ENCODE measurements around the gene TLK2.
A peak's percentile ranks its signal among the peaks of the same experiment; 100 is the strongest.
"Not testable (repeated sequence)": the region's sequence is repeated elsewhere in the genome, so short reads cannot be mapped to it uniquely, and the experiment has no call there.

TLK2 gene

GRCh38 chr17:62456016-62456415 lies 22.6 kb upstream of the TLK2 start (continued):
- no peak for TF ChIP-seq PATZ1 (CRISPR knock-in tag; IDR thresholded peaks at IDR 0.05; ENCODE audit: borderline replicate concordance)
- no peak for TF ChIP-seq ARNTL (CRISPR knock-in tag; IDR thresholded peaks at IDR 0.05; ENCODE audit: borderline replicate concordance, low read depth)
- no peak for TF ChIP-seq ZNF70 (CRISPR knock-in tag; IDR thresholded peaks at IDR 0.05)
- no peak for TF ChIP-seq GLIS3 (CRISPR knock-in tag; IDR thresholded peaks at IDR 0.05)
- TF ChIP-seq OSR1 (CRISPR knock-in tag; IDR thresholded peaks at IDR 0.05) = no peak
- no peak for TF ChIP-seq ISL1 (CRISPR knock-in tag; IDR thresholded peaks at IDR 0.05)
- no peak for TF ChIP-seq TCF4 (CRISPR knock-in tag; IDR thresholded peaks at IDR 0.05; ENCODE audit: borderline replicate concordance)
- no peak for TF ChIP-seq TOX (CRISPR knock-in tag; IDR thresholded peaks at IDR 0.05; ENCODE audit: borderline replicate concordance)

GRCh38 chr17:62458483-62458882 lies 20.1 kb upstream of the TLK2 start:
- ATAC-seq = not testable (repeated sequence)

- not testable (repeated sequence) for ATAC-seq
Observed at GRCh38 chr17:62464422-62464821, 14.2 kb upstream of the TLK2 start.

GRCh38 chr17:62465271-62465670 lies 13.4 kb upstream of the TLK2 start:
- not testable (repeated sequence) for ATAC-seq

GRCh38 chr17:62470666-62471379 lies 7.8 kb upstream of the TLK2 start:
- peak; percentile 81 for ATAC-seq
- TF ChIP-seq TOX (CRISPR knock-in tag; IDR thresholded peaks at IDR 0.05; ENCODE audit: borderline replicate concordance) (peak; percentile 61), TCF4 (CRISPR knock-in tag; IDR thresholded peaks at IDR 0.05; ENCODE audit: borderline replicate concordance) (peak; percentile 42; the same call in 1 of the 2 replicates), ISL1 (CRISPR knock-in tag; IDR thresholded peaks at IDR 0.05) (peak; percentile 54), TSHZ2 (CRISPR knock-in tag; IDR thresholded peaks at IDR 0.05) (peak; percentile 58; the same call in 1 of the 2 replicates), SNAI2 (CRISPR knock-in tag; IDR thresholded peaks at IDR 0.05) (peak; percentile 76; the same call in 1 of the 2 replicates)

GRCh38 chr17:62471380-62471880 lies 7.2 kb upstream of the TLK2 start:
- peak; percentile 24 for ATAC-seq

- peak; percentile 6; the same call in 1 of the 3 replicates for ATAC-seq
Observed at GRCh38 chr17:62473030-62473982, 5.3 kb upstream of the TLK2 start.

GRCh38 chr17:62477111-62477510 lies 1.5 kb upstream of the TLK2 start:
- not testable (repeated sequence) for ATAC-seq

GRCh38 chr17:62477718-62478408 lies 762 bp upstream of the TLK2 start:
- peak; percentile 12 for ATAC-seq

GRCh38 chr17:62478880-62479638 lies 434 bp downstream of the TLK2 start:
- peak; percentile 40 for ATAC-seq

- ATAC-seq = peak; percentile 45
Observed at GRCh38 chr17:62479639-62480258, 1.1 kb downstream of the TLK2 start.

GRCh38 chr17:62482553-62482952 lies 3.9 kb downstream of the TLK2 start:
- ATAC-seq = not testable (repeated sequence)

GRCh38 chr17:62490990-62491389 lies 12.4 kb downstream of the TLK2 start:
- ATAC-seq = not testable (repeated sequence)
